IPS-11a (cell line): ENCODE measurements around the gene GFRA1.

ENCODE experiments used
- H3K4me3 ChIP-seq: one replicate; pipeline ENCODE4 v1.5.1; 2013; ENCODE audit warnings: low read depth, low read length, control low read depth

GFRA1 gene

DNA sequence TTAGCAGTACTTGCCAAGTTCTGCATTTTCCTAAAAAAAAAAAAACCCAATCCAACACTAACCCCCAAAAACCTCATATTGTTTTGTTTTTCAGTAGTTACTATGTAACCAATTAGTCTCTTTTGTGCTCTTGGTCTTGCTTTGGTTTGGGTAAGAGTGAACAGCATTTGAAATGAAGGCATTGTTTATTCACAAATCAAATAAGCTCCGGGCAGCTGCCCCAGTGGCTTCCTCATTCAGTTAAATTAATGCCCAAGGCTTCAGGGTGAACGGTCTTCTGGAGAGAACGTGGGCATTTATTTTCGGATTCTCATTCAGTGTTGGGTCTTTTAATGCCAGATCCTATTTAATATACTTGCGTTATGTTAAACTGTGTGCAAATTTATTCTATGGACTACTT lies 108.7 kb downstream of the GFRA1 start:
- H3K4me3 ChIP-seq, result no peak overlapping the region

DNA sequence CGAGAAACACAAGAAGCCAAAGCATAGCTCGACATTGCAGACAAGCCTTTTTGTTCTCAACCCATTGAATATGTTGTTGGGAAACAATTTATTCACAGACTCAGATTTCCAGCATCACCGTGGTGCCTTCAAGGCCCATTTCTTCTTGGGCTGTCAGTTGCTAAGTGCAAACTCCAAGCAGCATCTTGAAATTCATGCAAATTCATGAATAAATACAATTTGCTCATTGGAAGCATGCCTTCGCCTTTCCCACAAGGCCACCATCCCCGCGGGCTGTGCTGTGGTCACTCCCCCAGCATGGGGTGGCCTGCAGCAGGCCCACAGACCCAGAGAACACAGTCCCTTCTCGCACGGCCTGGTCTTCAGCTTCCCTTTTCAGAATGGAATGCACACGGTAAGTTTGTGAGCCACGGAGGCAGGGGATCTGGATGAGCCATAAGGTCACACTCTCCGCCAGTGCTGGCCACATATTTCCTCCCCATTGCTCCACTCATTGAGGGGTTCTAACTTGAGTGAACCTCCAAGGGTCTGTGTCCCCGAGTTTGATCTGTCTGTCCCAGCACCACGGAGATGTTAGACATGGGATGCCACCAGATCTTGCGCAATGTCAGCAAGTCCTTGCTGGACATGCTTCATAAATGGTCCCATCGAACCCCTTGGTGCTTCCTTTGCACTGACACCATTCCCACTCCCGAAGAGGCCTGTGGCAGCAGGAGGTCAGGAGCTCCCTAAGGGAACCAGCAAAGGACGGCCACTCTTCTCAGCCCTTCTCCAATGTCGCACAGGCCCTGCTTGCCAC lies 109.5 kb downstream of the GFRA1 start:
- no peak overlapping the region for H3K4me3 ChIP-seq

DNA sequence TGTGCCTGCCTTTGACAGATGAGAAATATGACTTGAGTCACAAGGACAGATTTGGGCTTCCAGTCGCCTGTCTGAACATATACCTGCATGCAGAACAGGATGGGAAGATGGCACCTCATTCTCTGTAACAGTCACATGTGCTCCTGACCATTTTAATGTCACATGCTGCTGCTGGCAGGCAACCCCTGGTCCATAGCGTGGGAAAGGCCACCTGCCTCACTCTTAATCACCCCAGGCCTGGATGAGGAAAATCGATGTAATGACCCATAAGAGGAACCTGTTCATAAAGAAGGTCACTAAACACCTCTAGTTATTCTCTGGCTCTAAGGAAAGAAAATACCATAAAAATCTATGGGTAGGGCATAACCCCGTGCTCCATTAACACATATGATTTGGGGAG lies 110.2 kb downstream of the GFRA1 start:
- H3K4me3 ChIP-seq, result no peak overlapping the region

DNA sequence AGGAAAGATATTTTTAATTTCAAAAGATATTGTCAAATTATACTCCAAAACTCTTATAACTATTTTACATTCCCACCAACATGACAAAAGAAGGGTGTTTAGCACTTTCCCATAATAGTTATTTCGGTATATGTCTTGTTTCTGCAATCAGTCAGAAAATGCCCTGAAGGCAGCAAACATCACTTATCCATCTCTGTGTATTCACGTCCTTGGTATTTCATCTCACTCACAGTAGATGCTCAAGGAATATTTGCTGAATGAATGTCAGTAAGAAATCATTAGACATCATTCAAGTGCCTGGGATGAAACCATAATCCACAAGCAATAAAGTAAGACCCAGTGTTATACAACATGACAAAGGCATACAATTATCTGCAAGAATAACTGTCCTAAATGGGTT lies 112.7 kb downstream of the GFRA1 start:
- no peak overlapping the region for H3K4me3 ChIP-seq

DNA sequence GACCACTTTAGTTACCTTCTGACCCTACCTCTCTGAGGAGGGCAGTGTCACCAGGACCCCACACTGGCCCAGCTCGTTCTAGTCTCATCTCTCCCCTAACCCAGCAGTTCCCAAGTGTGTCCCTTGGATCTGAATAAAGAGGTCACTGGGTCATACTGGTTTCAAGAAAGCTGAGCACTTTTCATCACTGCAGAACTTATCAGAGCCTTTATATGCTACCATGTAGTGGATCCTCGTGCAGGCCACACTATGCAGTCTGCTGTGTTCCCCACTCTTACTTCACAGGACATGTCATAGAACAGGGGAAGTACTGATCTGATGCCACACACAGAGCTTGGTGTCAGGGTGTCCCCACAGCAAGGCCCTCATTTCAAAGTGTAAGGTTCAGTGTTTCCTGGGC lies 113.8 kb downstream of the GFRA1 start:
- no peak overlapping the region for H3K4me3 ChIP-seq

DNA sequence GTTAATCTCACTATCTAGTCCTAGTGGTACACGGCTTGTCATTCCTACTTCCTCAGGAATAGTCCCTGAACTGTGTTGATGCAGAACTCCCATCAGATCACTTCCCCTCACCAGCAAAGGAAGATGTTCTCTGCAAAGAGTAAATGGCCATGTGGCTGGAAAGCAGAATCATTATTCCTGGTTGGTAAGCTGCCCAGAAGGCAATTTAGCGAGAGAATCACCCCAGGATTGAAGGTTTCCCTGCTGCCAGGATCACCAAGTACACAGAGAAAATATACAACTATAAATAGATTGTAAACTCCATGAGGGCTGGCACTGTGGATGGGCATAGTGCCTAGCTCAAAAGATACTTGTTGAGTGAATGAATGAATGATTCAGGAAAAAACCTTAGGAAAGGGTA lies 115.0 kb downstream of the GFRA1 start:
- no peak overlapping the region for H3K4me3 ChIP-seq

DNA sequence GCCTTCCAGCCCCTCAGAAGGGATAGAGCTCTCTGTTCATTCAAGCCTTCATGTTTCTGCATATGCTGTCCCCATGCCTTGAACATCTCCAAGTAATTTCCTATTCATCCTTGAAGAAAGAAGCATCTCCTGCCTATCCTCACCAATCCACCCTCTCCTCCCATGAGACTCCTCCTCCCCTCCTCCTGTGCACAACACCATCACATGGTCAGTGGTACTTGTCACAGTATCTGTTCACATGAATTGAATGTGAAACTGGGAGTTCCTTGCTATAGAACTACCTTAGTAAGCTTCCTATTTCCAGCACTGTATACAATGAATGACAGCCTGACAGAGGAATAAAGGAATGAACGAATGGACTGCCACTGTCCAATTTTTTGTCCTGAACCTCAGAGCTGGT lies 115.5 kb downstream of the GFRA1 start:
- no peak overlapping the region for H3K4me3 ChIP-seq

DNA sequence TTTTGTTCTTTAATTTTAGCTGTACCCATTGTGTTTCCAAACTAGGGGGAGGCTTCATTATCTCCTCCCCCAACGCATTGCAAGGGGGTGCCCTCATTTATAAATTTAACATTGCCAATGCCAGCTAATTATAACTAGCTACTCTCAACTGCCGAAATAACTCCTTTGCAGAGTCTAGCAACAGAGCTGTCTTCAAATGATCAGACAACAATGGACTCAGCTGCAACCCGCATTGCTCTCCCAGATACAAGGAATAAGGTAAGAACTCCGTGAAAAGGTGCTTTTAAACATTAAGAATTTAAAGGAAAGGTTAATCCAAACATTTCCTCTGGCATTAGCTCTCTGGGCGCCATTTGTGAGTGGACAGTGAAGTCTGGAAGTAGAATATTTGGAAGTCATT lies 116.2 kb downstream of the GFRA1 start:
- no peak overlapping the region for H3K4me3 ChIP-seq

DNA sequence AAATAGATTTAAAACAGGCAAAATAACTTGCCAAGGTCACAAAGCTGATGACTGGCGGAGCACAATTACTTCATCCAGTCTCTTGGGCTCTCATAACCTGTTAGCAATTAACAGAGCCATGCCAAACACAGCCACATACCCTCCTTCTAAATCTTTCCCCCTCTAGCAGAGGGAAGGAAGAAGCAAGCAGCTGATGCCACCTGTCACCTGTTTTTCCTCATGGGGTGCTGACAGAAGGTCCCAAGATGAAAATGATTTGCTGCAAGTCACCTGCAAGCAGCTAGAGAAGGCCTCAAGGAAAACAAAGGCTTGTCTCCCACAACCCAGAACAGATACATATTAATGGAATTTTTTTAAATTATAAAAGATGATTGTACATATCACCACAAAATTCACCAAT lies 117.8 kb downstream of the GFRA1 start:
- H3K4me3 ChIP-seq, result no peak overlapping the region

DNA sequence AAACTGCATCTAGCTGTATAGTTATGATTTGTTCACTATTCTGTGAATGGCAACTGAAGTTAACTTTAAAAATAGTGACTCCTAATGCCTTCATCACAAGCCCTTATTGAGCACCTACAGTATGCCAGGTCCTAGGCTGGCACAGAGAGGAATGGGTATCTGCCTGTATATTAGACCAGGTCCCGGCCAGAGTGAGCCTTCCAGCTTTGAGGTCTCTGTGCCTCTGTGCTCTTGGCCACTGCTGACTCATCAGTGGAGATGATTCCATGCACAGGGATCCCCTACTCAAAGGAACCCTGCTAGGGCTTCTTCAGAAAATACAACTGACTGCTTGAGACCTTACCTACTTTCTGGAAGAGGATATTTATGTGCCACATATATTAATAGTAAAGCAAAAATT lies 118.4 kb downstream of the GFRA1 start:
- H3K4me3 ChIP-seq, result no peak overlapping the region

DNA sequence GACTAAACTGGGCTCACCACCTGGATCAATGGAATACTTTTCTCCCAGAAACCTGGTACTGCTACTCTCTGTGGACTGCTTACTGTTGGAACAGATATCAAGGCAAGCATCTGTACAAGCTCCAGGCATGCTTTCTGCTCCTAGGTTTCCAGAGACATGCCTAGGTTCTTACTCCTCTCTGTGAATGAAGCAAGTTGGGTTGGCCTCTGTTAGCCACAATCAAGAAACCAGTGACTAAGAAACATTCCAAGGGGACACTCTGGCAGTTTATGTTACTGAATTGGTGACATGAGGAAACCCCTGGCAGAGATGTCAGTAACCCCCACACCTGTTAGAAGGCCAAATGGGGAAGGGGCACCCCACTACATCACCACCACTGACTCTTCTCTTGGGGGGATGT lies 121.9 kb downstream of the GFRA1 start:
- no peak overlapping the region for H3K4me3 ChIP-seq

DNA sequence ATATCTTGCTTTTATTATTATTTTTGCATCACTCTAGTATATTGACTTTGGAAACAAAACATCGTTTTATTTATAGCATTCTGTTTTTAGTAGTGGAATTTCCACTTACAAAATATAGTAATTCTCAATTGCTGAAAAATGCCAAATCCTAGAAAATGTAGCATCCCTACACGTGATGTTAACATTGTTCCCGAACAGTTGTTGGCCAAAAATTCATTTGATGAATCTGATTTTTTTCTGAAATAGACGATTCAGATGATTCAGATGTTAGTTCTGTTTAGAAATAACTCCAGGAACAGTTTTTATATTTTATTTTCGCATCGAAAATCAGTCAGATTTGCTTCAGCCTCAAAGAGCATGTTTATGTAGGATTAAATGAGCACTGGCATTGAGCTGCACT lies 122.4 kb downstream of the GFRA1 start:
- H3K4me3 ChIP-seq, result no peak overlapping the region

DNA sequence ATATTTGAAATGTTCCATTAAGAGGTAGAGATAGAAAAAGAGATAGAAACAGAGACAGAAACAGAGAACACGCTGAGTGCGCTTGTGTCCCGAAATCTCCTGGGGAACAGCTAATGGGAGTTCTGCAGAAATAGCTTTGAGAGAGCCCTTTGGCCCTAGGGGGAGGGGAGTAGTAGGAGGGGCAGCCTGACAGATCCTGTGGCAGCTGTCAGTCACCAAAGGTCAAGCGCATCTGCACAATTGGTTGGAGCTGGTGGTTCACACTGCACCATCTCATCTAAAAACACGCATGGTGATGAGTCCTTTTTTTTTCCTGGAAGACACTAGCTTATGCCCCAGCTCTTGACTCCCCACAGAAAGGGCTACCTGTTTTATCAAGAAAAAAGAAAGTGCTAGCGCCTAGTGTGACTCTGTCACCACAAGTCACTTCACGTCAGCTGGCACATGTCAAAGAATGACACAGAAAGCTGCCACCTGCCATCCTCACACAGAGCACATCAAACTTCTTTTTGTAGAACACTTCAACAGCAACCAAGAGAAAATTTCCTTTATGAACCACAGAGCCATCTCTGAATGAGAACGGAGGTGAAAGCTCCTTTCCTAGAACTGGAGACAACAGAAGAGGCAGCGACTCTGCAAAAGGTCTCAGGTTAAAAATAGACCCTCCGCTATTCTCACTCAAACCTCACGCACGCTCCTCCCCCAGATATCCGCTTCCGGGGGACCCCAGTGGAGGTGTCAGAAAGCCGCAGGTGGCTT lies 125.7 kb downstream of the GFRA1 start:
- no peak overlapping the region for H3K4me3 ChIP-seq

DNA sequence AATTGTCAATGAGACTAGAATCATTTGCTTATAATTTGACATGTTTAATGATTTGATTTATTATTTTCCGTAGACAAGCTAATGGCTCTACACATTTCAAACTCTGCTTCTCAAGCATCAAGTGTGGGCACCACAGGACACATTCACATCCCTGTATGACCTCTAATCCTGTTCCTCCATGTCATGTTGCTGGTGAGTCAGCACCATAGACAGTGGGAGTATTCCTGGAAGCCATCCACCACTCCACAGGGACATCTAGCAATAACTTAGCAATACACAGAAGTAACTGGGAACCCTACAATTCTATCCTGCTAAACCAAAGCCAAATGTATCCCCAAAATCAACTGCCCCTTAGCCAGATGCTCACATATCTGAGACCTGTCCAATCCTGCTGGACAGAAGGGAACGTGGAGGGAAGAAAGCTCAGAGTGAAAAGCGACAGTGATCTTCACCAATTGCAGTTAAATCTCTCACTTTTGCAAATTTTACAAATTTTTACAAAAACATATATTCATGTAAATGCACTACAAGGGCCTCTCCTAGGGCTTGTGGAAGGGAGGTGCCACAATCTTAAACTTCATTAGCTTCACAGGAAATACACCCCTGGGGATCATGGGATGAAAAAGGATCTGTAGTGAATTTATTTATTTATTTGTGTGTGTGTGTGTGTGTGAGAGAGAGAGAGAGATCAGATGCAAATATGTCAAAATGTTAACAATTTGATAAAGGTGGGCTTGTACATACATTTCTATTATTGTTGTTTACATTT lies 126.5 kb downstream of the GFRA1 start:
- no peak overlapping the region for H3K4me3 ChIP-seq

DNA sequence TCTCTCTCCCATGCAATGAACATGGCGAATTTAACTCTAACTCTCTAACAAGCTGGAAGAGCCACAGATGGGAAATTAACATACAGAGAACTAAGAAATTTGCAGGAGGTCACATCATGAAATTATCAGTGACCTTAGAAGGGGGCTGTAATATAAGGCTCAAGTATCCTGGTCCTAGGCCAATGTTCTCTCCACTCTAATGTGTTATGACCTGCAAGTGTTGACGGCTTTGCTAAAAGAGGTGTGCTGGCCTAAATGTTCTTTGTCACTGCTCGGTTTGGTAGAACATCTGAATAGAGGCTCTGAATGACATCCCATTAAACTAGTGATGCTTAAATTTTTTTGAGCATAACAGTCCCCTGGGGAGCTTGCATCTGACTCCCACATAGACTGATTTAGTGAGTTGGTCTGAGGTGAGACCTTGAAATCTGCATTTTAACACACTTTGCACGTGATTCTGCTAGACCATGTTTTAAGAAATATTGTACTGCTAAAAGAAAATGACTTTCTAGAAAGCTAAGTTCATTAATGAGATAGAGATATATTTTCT lies 129.3 kb downstream of the GFRA1 start:
- H3K4me3 ChIP-seq, result no peak overlapping the region

DNA sequence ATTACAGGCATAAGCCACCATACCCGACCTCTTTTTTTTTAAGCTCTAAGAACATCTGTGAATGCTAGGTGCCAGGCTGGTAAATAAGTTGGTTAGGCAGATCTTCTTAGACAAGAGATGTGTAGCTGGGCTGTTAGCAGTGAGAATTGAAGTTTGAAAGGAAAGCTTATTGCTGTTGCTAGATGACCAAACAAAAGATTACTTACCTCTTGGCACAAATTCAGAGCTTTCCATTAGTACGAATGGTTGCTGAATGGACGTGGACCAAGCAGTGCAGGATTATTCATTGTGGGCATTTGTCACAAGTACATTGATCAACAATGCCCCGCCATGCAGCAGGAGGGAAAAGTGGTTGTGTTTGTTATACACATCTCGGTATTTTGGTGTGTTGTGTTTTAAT lies 131.2 kb downstream of the GFRA1 start:
- no peak overlapping the region for H3K4me3 ChIP-seq

DNA sequence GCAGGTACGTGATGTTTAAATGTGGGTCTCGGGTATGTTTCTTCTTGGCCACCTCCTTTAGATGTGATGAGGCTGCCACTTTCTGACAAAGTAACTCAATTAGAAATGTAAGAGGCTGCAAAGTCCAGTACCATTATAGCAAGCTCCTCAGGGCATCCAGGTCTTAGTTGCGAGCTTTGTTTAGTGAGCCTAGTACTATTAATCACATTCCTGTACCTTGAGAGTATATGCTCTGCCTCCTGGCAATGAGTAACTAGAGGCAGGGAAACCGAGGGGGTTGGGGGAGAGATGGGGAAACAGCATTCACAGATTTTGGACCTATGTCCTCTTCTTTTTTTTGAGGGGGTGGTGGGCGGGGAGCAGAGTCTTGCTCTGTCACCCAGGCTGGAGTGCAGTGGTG lies 131.8 kb downstream of the GFRA1 start:
- no peak overlapping the region for H3K4me3 ChIP-seq

DNA sequence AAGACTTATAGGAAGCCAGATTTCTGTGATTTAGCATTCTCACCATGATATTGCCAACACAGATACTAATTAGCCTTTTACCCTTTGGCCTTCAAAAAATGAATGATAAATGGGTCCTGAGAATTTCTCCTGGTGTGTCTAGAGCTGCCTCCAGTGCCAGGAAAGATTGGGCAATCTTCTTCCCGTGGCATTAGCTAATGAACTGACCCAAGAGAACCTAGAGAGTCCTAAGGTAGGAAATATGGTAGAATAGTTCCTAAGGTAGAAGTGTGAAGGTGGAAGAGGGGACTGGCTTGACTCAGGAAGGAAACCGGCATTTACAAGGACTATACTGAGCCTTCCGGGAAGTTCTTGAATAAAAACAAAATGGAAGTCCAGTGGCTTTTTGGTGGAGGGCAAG lies 133.1 kb downstream of the GFRA1 start:
- no peak overlapping the region for H3K4me3 ChIP-seq

DNA sequence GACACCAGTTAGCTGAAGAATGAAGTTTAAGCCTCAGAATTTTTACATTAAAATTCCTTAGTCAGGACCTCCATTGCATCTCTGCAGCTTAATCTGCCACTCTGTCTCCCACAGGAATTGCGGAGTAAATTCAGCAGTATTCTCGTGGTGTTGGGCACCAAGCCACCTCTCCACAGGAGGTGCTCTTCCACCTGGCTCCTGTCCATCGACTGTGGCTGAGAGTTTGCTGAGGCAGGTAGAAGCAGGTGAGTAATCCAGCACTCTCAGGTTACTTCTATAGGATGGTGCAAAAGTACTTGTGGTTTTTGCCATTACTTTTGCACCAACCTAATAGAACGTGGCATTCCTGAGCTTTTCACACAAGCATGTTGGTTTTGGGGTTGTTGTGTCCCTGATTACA lies 134.1 kb downstream of the GFRA1 start:
- no peak overlapping the region for H3K4me3 ChIP-seq

DNA sequence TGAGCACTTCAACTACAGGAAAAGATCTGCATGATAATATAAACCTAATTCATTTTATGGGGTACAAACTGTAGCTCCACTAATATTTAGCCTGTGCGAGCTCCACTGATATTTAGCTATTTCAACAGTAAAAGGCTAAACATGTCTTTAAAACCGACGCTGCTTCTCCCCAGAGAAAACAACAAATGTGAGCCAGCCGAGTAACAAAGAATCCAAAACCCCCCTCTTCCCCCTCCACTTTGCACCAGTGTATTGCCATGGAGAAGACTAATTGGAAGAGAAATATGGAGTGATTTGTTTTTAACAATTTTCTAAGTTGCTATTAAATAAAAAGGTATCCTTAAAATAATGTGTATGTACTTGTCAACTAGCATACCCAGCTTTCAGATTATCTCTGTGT lies 136.7 kb downstream of the GFRA1 start:
- no peak overlapping the region for H3K4me3 ChIP-seq

DNA sequence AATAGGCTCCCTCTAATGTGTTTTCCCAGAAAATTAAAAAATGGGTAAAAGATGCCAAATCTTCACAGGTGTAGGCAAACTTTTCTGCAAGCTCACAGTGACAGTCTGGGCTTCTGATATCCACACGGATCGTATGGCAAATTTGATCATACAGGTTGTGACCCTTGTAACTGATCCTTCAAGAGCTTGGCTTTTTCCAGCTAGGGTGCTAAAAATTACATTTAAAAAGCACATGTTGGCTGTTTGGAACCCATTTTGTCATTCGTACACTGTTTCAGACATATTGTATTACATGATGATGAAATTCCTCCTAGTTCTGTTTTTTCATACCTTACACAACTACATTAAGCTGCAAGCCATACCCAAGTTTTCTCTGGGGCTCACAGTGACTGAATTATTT lies 138.7 kb downstream of the GFRA1 start:
- H3K4me3 ChIP-seq, result no peak overlapping the region

DNA sequence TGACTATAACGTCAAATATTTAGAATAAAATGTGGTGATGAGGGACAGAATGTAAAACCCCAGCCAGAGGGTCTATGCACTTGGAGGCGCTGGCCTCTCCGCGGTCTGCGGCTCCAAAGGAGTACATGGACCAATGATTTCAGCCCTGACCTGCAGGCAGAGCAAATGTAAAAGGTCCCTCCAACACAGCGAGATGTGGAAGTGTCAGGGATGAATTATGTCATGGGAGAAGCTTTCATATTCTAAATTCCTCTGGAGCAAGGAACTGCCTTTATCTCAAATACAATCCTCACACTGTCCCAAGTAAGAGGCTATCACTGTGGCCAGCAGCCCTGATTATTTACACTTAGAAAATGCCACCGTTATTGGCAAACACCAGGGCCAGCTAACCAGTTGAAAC lies 139.4 kb downstream of the GFRA1 start:
- H3K4me3 ChIP-seq, result no peak overlapping the region
